GM18499 (cell line): ENCODE results near the gene VWA7.
"Not testable (repeated sequence)": the region's sequence is repeated elsewhere in the genome, so short reads cannot be mapped to it uniquely, and the experiment has no call there.

ENCODE experiments used
- ATAC-seq: cut with Tn5 transposase; IDR thresholded peaks from one replicate; pipeline ENCODE4 v1.9.1; 2021; ENCODE audit warnings: moderate number of reproducible peaks; ENCODE audit not compliant: insufficient read depth, unreplicated experiment

VWA7 gene

GRCh38 chr6:31776989-31777666 lies at the start of gene VWA7:
Gene VWA7 (minus strand): TSS chr6:31777328. CDS start chr6:31776779, 549 bp downstream.
- ATAC-seq, result no peak

- ATAC-seq, result no peak
These were observed 49.7 kb upstream of the VWA7 start for GRCh38 chr6:31826793-31827285.

- no peak for ATAC-seq
These were observed 48.4 kb upstream of the VWA7 start for GRCh38 chr6:31825553-31825952.

- ATAC-seq, result not testable (repeated sequence)
These were observed 46.6 kb upstream of the VWA7 start for GRCh38 chr6:31823592-31824196.

- no peak for ATAC-seq
These were observed 45.1 kb upstream of the VWA7 start for GRCh38 chr6:31822036-31822821.

GRCh38 chr6:31821301-31822035 lies 44.3 kb upstream of the VWA7 start:
- ATAC-seq, result no peak

GRCh38 chr6:31820399-31820798 lies 43.3 kb upstream of the VWA7 start:
- ATAC-seq, result not testable (repeated sequence)

GRCh38 chr6:31819871-31820299 lies 42.8 kb upstream of the VWA7 start:
- ATAC-seq, result no peak

GRCh38 chr6:31817929-31818511 lies 40.9 kb upstream of the VWA7 start:
- ATAC-seq, result not testable (repeated sequence)

- ATAC-seq, result not testable (repeated sequence)
These were observed 40.2 kb upstream of the VWA7 start for GRCh38 chr6:31817133-31817928.

- ATAC-seq, result no peak
These were observed 38.1 kb upstream of the VWA7 start, which contains the start of the genes HSPA1A and HSPA1L for GRCh38 chr6:31815025-31815838. Gene HSPA1A (plus strand): TSS chr6:31815543. CDS start chr6:31815757, 214 bp downstream. Gene HSPA1L (minus strand): TSS chr6:31815283. CDS start chr6:31811972, 3,311 bp downstream.

- ATAC-seq, result no peak
These were observed 37.5 kb upstream of the VWA7 start for GRCh38 chr6:31814677-31815024.

GRCh38 chr6:31813465-31813849 lies 36.3 kb upstream of the VWA7 start:
- ATAC-seq, result no peak

GRCh38 chr6:31811645-31812044 lies 34.5 kb upstream of the VWA7 start:
- no peak for ATAC-seq

GRCh38 chr6:31808599-31808998 lies 31.5 kb upstream of the VWA7 start:
- not testable (repeated sequence) for ATAC-seq

- peak; percentile 56 for ATAC-seq
These were observed 29.5 kb upstream of the VWA7 start, which contains the start of gene LSM2 for GRCh38 chr6:31806470-31807272. Gene LSM2 (minus strand): TSS chr6:31806966. CDS start chr6:31806757, 209 bp downstream.

- peak; percentile 17 for ATAC-seq
These were observed 28.9 kb upstream of the VWA7 start for GRCh38 chr6:31805939-31806469.
